ENCODE results near the gene RTN4R. TPM values are rescaled to one million over a fixed set of nuclear protein-coding genes. Genes with fewer than 3 reads are reported as not detected.
A peak's percentile ranks its signal among the peaks of the same experiment; 100 is the strongest.

Gene RTN4R
- total and polyA plus RNA-seq, 9 of the 15 experiments (the other 6 are each of a cell fraction or from before 2014, with no cell fraction given) = 0.04 to 2.8 (median 1.4) TPM; not detected in 3

DNA sequence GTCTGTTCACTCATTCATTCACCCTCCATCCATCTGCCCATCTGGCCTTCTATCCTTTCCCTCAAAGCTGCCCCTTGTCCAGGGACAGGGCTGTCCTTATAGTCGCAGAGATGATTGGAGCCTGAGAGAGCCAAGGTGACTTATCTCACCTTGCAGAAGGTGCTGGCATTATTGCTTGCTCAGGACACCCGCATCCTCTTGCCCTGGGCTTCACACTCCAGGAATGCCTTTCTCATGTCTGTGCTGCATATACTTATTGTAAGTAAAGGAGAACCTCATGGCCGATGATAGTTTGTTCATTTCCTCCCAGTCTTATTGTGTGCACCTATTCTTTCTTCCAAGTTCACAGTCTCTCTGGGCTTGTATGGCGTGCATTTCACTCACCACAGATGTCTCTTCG lies 68.2 kb downstream of the RTN4R start:
- no peak overlapping the region for H3K4me3 ChIP-seq
- peaks cover 78 to 86% of the 10 kb centered on the region in 2 experiments for H3K27me3 ChIP-seq (ENCODE audit: control insufficient read depth in 2 of 2, insufficient read depth in 2 of 2, low read length in 2 of 2)
- no peaks in the 10 kb centered on the region for H3K79me2 ChIP-seq (ENCODE audit: control insufficient read depth, insufficient read depth, low read length)
- CTCF ChIA-PET (ENCODE audit: low intra/inter-chr PET ratio) = interaction anchor here (0.6 to 0.7 kb wide), 2 partner anchors 38 to 607 kb away, joined by 3 read pairs; no protein-coding TSS in a partner anchor
- peaks cover 22% of the 10 kb centered on the region for H4K20me1 ChIP-seq (replicated peaks; ENCODE audit: control insufficient read depth, insufficient read depth, low read length)
- intact Hi-C loops (cut with micrococcal nuclease) = no loop called here
- H3K9me1 ChIP-seq (ENCODE audit: control insufficient read depth, insufficient read depth, low read length) = no peaks in the 10 kb centered on the region
- BruUV-seq (replicated peaks) = no TSS peak
- no peak for ATAC-seq
- no peak overlapping the region for H3K4me2 ChIP-seq (ENCODE audit: insufficient read depth, low read length)
- H3K9me3 ChIP-seq (replicated peaks; ENCODE audit: control insufficient read depth, insufficient read depth, low read depth, low read length) = no peaks in the 10 kb centered on the region
- POLR2A ChIA-PET = interaction anchor here (1.3 to 1.6 kb wide), 3 partner anchors 9 to 13 kb away, joined by 3 to 7 read pairs (median 4); no protein-coding TSS in a partner anchor
- DNase-seq (ENCODE audit: extremely low read depth in 1 of 4, low spot score in 3 of 4) = no peak
- FAIRE-seq = no peak
- no peak overlapping the region for H2AFZ ChIP-seq (ENCODE audit: low read depth, low read length)
- WGBS (ENCODE audit: insufficient coverage, low coverage, missing lambda C conversion rate) = under 1% methylated on average over 5 of the region's 5 CpGs
- no peak overlapping the region for H3K9ac ChIP-seq (ENCODE audit: insufficient read depth in 1 of 2, low read depth in 2 of 2, low read length in 2 of 2)
- no peak overlapping the region for H3K27ac ChIP-seq (ENCODE audit: extremely low read depth, low read depth, low read length)
- peaks cover 4 to 49% of the 10 kb centered on the region in 2 experiments; a peak in 3 of 5 replicates for H3K4me1 ChIP-seq (replicated peaks in 1 of 2; ENCODE audit: control insufficient read depth in 2 of 2, insufficient read depth in 2 of 2, low read length in 2 of 2)
- in situ Hi-C loops (cut with MboI) = no loop called here
- H3K36me3 ChIP-seq (ENCODE audit: control insufficient read depth, insufficient read depth, low read length) = no peaks in the 10 kb centered on the region
- TF ChIP-seq EP400 (IDR thresholded peaks at IDR 0.05) (no peak), ZNF212 (CRISPR knock-in tag; IDR thresholded peaks at IDR 0.05) (no peak), MTF1 (CRISPR knock-in tag; IDR thresholded peaks at IDR 0.05; ENCODE audit: borderline replicate concordance) (0 out of 2 replicates have a peak, but pooled peaks have one; percentile 39), KLF10 (CRISPR knock-in tag; IDR thresholded peaks at IDR 0.05) (no peak), HSF4 (CRISPR knock-in tag; IDR thresholded peaks at IDR 0.05; ENCODE audit: borderline replicate concordance) (no peak), HDGF (IDR thresholded peaks at IDR 0.05) (no peak), CBX2 (IDR thresholded peaks at IDR 0.05; ENCODE audit: insufficient read depth, low read length, poor library complexity, severe bottlenecking) (peak; percentile 7), MAZ (CRISPR knock-in tag; conservative IDR thresholded peaks at IDR 0.05 in 1 of 2, IDR thresholded peaks at IDR 0.05 in 1 of 2) (0 out of 4 replicates have a peak, but pooled peaks of 1 of the 2 experiments have one; percentile 42)
- TF ChIP-seq, protein P1, sequence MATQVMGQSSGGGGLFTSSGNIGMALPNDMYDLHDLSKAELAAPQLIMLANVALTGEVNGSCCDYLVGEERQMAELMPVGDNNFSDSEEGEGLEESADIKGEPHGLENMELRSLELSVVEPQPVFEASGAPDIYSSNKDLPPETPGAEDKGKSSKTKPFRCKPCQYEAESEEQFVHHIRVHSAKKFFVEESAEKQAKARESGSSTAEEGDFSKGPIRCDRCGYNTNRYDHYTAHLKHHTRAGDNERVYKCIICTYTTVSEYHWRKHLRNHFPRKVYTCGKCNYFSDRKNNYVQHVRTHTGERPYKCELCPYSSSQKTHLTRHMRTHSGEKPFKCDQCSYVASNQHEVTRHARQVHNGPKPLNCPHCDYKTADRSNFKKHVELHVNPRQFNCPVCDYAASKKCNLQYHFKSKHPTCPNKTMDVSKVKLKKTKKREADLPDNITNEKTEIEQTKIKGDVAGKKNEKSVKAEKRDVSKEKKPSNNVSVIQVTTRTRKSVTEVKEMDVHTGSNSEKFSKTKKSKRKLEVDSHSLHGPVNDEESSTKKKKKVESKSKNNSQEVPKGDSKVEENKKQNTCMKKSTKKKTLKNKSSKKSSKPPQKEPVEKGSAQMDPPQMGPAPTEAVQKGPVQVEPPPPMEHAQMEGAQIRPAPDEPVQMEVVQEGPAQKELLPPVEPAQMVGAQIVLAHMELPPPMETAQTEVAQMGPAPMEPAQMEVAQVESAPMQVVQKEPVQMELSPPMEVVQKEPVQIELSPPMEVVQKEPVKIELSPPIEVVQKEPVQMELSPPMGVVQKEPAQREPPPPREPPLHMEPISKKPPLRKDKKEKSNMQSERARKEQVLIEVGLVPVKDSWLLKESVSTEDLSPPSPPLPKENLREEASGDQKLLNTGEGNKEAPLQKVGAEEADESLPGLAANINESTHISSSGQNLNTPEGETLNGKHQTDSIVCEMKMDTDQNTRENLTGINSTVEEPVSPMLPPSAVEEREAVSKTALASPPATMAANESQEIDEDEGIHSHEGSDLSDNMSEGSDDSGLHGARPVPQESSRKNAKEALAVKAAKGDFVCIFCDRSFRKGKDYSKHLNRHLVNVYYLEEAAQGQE (IDR thresholded peaks at IDR 0.05; ENCODE audit: borderline replicate concordance) = no peak
- TF ChIP-seq, protein P1 (CRISPR knock-in tag; IDR thresholded peaks at IDR 0.05; ENCODE audit: low read depth) = no peak
- TF ChIP-seq, protein P2, sequence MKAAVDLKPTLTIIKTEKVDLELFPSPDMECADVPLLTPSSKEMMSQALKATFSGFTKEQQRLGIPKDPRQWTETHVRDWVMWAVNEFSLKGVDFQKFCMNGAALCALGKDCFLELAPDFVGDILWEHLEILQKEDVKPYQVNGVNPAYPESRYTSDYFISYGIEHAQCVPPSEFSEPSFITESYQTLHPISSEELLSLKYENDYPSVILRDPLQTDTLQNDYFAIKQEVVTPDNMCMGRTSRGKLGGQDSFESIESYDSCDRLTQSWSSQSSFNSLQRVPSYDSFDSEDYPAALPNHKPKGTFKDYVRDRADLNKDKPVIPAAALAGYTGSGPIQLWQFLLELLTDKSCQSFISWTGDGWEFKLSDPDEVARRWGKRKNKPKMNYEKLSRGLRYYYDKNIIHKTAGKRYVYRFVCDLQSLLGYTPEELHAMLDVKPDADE (conservative IDR thresholded peaks at IDR 0.05; ENCODE audit: control insufficient read depth, low read depth, low read length) = no peak

All from K562 (cell line).